H1 (cell line): ENCODE results near the gene TLE3. TPM values are rescaled to one million over a fixed set of nuclear protein-coding genes. Genes with fewer than 3 reads are reported as not detected.
A peak's percentile ranks its signal among the peaks of the same experiment; 100 is the strongest.

ENCODE experiments used
- CTCF ChIA-PET: fragments of 300-600 bp; sonication (Branson Sonifier 250); formaldehyde crosslinking; loops from one replicate; lab custom pipeline; 2021; ENCODE audit not compliant: partially characterized antibody; lab: Charles Lee
- POLR2A ChIA-PET: fragments of 300-600 bp; sonication (Branson Sonifier 250); formaldehyde crosslinking; loops from one replicate; lab custom pipeline; 2021; ENCODE audit warnings: inconsistent platforms; ENCODE audit not compliant: partially characterized antibody; lab: Charles Lee
- DNase-seq, 2 experiments: peaks; one replicate each; pipeline versions ENCODE4 v3.0.0 to v3.0.0-alpha.2; 2010 to 2022; ENCODE audit warnings: low spot score in 2 of 2, low read depth in 1 of 2, mixed read lengths in 1 of 2
- FAIRE-seq: peaks from 2 replicates; lab custom pipeline; 2011; peaks lifted over from hg19 to GRCh38; lab: Jason Lieb, UNC
- H2AFZ ChIP-seq: 2 replicates; pipeline ENCODE4 v1.8.1; 2012; ENCODE audit warnings: low read length, inconsistent platforms
- H2AK5ac ChIP-seq: 2 replicates; pipeline ENCODE4 v1.6.1; 2013; ENCODE audit warnings: low read depth, low read length
- H2BK120ac ChIP-seq: replicated peaks from 2 replicates; pipeline ENCODE3; 2013; ENCODE audit warnings: low read depth, low read length, inconsistent platforms
- H2BK12ac ChIP-seq: 2 replicates; pipeline ENCODE4 v1.6.1; 2013; ENCODE audit warnings: low read depth, low read length
- H2BK15ac ChIP-seq: 2 replicates; pipeline ENCODE4 v1.6.1; 2013; ENCODE audit warnings: low read length
- H2BK20ac ChIP-seq: 2 replicates; pipeline ENCODE4 v1.6.1; 2013; ENCODE audit warnings: low read length
- H2BK5ac ChIP-seq: 2 replicates; pipeline ENCODE4 v1.6.1; 2013; ENCODE audit warnings: low read depth, low read length
- H3K14ac ChIP-seq: 2 replicates; pipeline ENCODE4 v1.6.1; 2013; ENCODE audit warnings: inconsistent platforms; ENCODE audit not compliant: insufficient read length
- H3K18ac ChIP-seq: 2 replicates; pipeline ENCODE4 v1.6.1; 2013; ENCODE audit warnings: low read length; ENCODE audit errors: extremely low read depth
- H3K23ac ChIP-seq: 2 replicates; pipeline ENCODE4 v1.6.1; 2013; ENCODE audit warnings: inconsistent platforms; ENCODE audit not compliant: insufficient read length
- H3K23me2 ChIP-seq: 2 replicates; pipeline ENCODE4 v1.6.1; 2013; ENCODE audit warnings: low read depth, low read length
- H3K27ac ChIP-seq: 2 replicates; pipeline ENCODE4 v1.6.1; 2011; ENCODE audit warnings: low read depth, low read length, inconsistent platforms
- H3K27me3 ChIP-seq, 4 experiments: replicated peaks in 1 of 4; 1 replicate in 1 of 4; 2 replicates in 3 of 4; pipeline versions ENCODE4 v1.6.1 to v1.8.1; 2011 to 2013; ENCODE audit warnings: low read length in 3 of 4, mild to moderate bottlenecking in 3 of 4, inconsistent platforms in 2 of 4, mixed read lengths in 2 of 4, moderate library complexity in 1 of 4; ENCODE audit not compliant: control insufficient read depth in 3 of 4, insufficient read depth in 3 of 4; ENCODE audit errors: extremely low read depth in 1 of 4
- H3K36me3 ChIP-seq, 4 experiments: 2 replicates each; pipeline versions ENCODE4 v1.6.1 to v1.8.1; 2011 to 2013; ENCODE audit warnings: mild to moderate bottlenecking in 4 of 4, low read length in 3 of 4, moderate library complexity in 2 of 4, control low read depth in 1 of 4, inconsistent platforms in 1 of 4; ENCODE audit not compliant: insufficient read depth in 4 of 4, control insufficient read depth in 2 of 4
- H3K4ac ChIP-seq: replicated peaks from 2 replicates; pipeline ENCODE3; 2013; ENCODE audit warnings: low read length, low read depth, mixed read lengths, inconsistent platforms; ENCODE audit not compliant: insufficient read length
- H3K4me1 ChIP-seq, 4 experiments: replicated peaks in 1 of 4; 1 replicate in 1 of 4; 2 replicates in 3 of 4; pipeline versions ENCODE4 v1.6.1 to v1.8.1; 2011 to 2013; ENCODE audit warnings: low read length in 3 of 4, inconsistent platforms in 2 of 4, mixed read lengths in 1 of 4; ENCODE audit not compliant: insufficient read depth in 4 of 4, control insufficient read depth in 3 of 4
- H3K4me2 ChIP-seq, 2 experiments: 2 replicates each; pipeline versions ENCODE4 v1.6.1 to v1.8.1; 2011 to 2013; ENCODE audit warnings: low read depth in 2 of 2, low read length in 2 of 2, control low read depth in 1 of 2, inconsistent platforms in 1 of 2, mild to moderate bottlenecking in 1 of 2; ENCODE audit not compliant: insufficient read depth in 1 of 2
- H3K4me3 ChIP-seq, 4 experiments: fragments of 200-600, 300-600 bp in 1 of 4; sonication (generic), shearing (Covaris generic), sonication (Bioruptor Twin) in 1 of 4; 2 replicates each; pipeline versions ENCODE4 v1.5.1 to v1.8.1; 2011 to 2016; ENCODE audit warnings: low read length in 4 of 4, low read depth in 3 of 4, control low read depth in 2 of 4, inconsistent platforms in 2 of 4, mild to moderate bottlenecking in 2 of 4, mixed read lengths in 1 of 4, moderate library complexity in 1 of 4; ENCODE audit not compliant: insufficient read depth in 2 of 4; ENCODE audit errors: extremely low read depth in 1 of 4
- H3K56ac ChIP-seq: replicated peaks from 2 replicates; pipeline ENCODE3; 2013; ENCODE audit warnings: low read depth, mild to moderate bottlenecking, mixed read lengths, low read length, inconsistent platforms; ENCODE audit not compliant: insufficient read length
- H3K79me1 ChIP-seq: 2 replicates; pipeline ENCODE4 v1.6.1; 2013; ENCODE audit warnings: low read depth, low read length, control low read depth
- H3K79me2 ChIP-seq, 2 experiments: 2 replicates each; pipeline versions ENCODE4 v1.6.1 to v1.8.1; 2012 to 2013; ENCODE audit warnings: low read length in 2 of 2, mild to moderate bottlenecking in 2 of 2, inconsistent platforms in 1 of 2; ENCODE audit not compliant: insufficient read depth in 2 of 2, control insufficient read depth in 1 of 2
- H3K9ac ChIP-seq, 4 experiments: replicated peaks in 1 of 4; 1 replicate in 1 of 4; 2 replicates in 3 of 4; pipeline versions ENCODE4 v1.6.1 to v1.8.1; 2011 to 2013; ENCODE audit warnings: low read depth in 3 of 4, low read length in 3 of 4, control low read depth in 2 of 4, mild to moderate bottlenecking in 2 of 4, moderate library complexity in 2 of 4, inconsistent platforms in 1 of 4; ENCODE audit errors: extremely low read depth in 1 of 4
- H3K9me3 ChIP-seq, 2 experiments: 2 replicates each; pipeline versions ENCODE4 v1.6.1 to v1.8.1; 2012 to 2013; ENCODE audit warnings: mild to moderate bottlenecking in 2 of 2, moderate library complexity in 2 of 2, control low read depth in 1 of 2, inconsistent platforms in 1 of 2, low read depth in 1 of 2, low read length in 1 of 2, mixed read lengths in 1 of 2; ENCODE audit not compliant: insufficient read depth in 2 of 2
- H4K20me1 ChIP-seq, 2 experiments: replicated peaks in 1 of 2; 2 replicates each; pipeline versions ENCODE3 to v1.8.1; 2011 to 2013; ENCODE audit warnings: inconsistent platforms in 2 of 2, low read length in 2 of 2, mild to moderate bottlenecking in 1 of 2; ENCODE audit not compliant: insufficient read depth in 2 of 2, control insufficient read depth in 1 of 2
- H4K5ac ChIP-seq: 2 replicates; pipeline ENCODE4 v1.6.1; 2013; ENCODE audit warnings: low read length, low read depth, mixed read lengths, inconsistent platforms; ENCODE audit not compliant: insufficient read length
- H4K8ac ChIP-seq: 2 replicates; pipeline ENCODE4 v1.8.0; 2013; ENCODE audit warnings: mild to moderate bottlenecking, moderate library complexity, low read length, inconsistent platforms; ENCODE audit not compliant: insufficient read depth; ENCODE audit errors: extremely low read depth
- H4K91ac ChIP-seq: replicated peaks from 2 replicates; pipeline ENCODE3; 2013; ENCODE audit warnings: low read length, mixed read lengths, inconsistent platforms; ENCODE audit not compliant: insufficient read length
- ATF3 ChIP-seq: IDR thresholded peaks from 2 replicates; pipeline ENCODE4 v1.6.1; 2011; ENCODE audit warnings: low read depth, mild to moderate bottlenecking, low read length; ENCODE audit not compliant: insufficient read depth
- EZH2 ChIP-seq: fragments of 200-600 bp; sonication (generic); IDR thresholded peaks from 2 replicates; pipeline ENCODE4 v1.7.1; 2012; ENCODE audit warnings: low read depth, mild to moderate bottlenecking, moderate library complexity, low read length, inconsistent platforms; ENCODE audit not compliant: severe bottlenecking
- JUN ChIP-seq: IDR thresholded peaks from 2 replicates; pipeline ENCODE4 v1.6.1; 2011; ENCODE audit warnings: low read depth, mild to moderate bottlenecking, improper control_type of control experiment, low read length
- SIX5 ChIP-seq: IDR thresholded peaks from 2 replicates; pipeline ENCODE4 v1.6.1; 2011; ENCODE audit warnings: mild to moderate bottlenecking, low read depth, low read length
- WGBS, 2 experiments: shearing (Covaris generic) in 1 of 2; methylation state at CpG; one replicate each; pipeline versions ENCODE4 v1.1.6 to v1.1.7; 2013 to 2015; ENCODE audit warnings: low lambda C conversion rate in 2 of 2, mixed read lengths in 2 of 2, inconsistent platforms in 1 of 2, low coverage in 1 of 2, missing lambda C conversion rate in 1 of 2; ENCODE audit not compliant: insufficient replicate concordance in 2 of 2, insufficient coverage in 1 of 2, insufficient read length in 1 of 2; ENCODE audit errors: extremely low coverage in 1 of 2, missing lambda C conversion rate in 1 of 2; 5-methylcytosine and 5-hydroxymethylcytosine counted together
- polyA plus RNA-seq, 7 experiments: library from polyadenylated mRNA; depleted of rRNA in 3 of 7; stranded (reverse) in 5 of 7; unstranded in 2 of 7; fragments of >200 nt in 5 of 7; fragments of 200-250 nt in 2 of 7; gene quantifications; 1 replicate in 5 of 7; 2 replicates in 1 of 7; 4 replicates in 1 of 7; pipeline versions ENCODE4 v1.2.1 to v1.2.3, GENCODE V29; 2011 to 2013; ENCODE audit warnings: missing spikeins in 2 of 7, mixed read lengths in 2 of 7
- total RNA-seq: library from RNA; stranded (reverse); fragmentation: NEBNext Ultra II Directional; extraction: Animal tissue kit (Norgen Biotek cat#: 25700); gene quantifications from 2 replicates; pipeline ENCODE4 v1.2.1, GENCODE V29; 2021

TLE3 gene
- total and polyA plus RNA-seq, 2 of the 8 experiments (the other 6 are each of a cell fraction or from before 2014, with no cell fraction given), result 25.1 to 61.2 TPM

DNA sequence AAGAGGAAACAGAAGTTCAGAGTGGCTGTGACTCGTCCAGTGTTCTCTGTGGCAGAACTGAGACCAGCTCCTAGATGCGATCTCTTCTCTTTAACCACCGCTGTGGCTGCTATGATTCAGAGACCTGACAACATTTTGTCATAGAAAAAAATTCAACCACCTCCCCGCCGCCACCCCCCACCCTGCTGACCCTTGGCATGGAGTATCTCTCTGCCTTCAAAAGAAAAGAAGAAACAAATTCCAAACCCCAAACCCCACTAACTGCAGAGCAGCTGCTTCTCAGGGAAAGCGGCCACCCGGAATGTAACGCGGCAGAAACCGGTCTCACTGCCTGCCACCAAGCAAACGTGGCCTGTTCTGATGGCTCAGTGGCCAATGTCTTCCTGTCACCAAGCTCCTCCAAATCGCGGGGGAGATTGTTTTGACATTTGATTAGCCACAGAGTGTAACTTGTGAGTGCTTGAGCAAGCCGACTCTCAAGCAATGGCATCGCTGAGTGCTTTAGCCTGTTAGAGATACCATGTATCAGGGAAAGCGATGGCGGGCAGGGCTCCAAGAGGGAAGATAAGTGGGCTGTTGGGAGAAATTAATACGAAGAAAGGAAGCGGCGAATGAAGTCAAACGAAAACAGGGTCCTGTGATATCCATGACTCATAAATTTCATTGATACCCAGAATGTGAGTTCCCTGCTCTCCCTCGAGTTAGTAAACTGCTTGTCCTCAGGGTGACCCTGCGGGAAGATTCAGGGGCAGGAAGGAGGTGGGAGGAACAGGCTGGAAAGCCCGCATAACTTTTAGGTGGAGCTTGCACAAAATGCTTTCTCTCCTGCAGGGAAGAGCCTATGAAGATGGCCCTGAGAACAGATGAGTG is 44.8 kb upstream of the TLE3 start:
- Histone ChIP-seq H3K27ac (no peak overlapping the region), H3K79me2 (no peaks in the 10 kb centered on the region), H2AK5ac (0 out of 2 replicates have a peak overlapping the region, but pooled peaks have one; percentile 58), H3K9me3 (no peaks in the 10 kb centered on the region), H3K23me2 (no peaks in the 10 kb centered on the region), H4K91ac (no peak overlapping the region), H3K4me1 (peaks cover 14 to 27% (median 16%) of the 10 kb centered on the region in 4 experiments), H3K18ac (no peak overlapping the region), H3K14ac (no peak overlapping the region), H2BK120ac (no peak overlapping the region), H3K56ac (no peak overlapping the region), H4K5ac (no peak overlapping the region), H2AFZ (no peak overlapping the region), H4K20me1 (no peaks in the 10 kb centered on the region), H4K8ac (no peak overlapping the region), H2BK20ac (no peak overlapping the region; the same call in 1 of the 2 replicates), H3K27me3 (peaks cover 0 to 11% (median 5%) of the 10 kb centered on the region in 4 experiments; a peak in 4 of 7 replicates), H3K23ac (no peak overlapping the region), H3K4me2 (no peak overlapping the region), H3K9ac (no peak overlapping the region), H2BK12ac (no peak overlapping the region; the same call in 1 of the 2 replicates), H3K4me3 (no peak overlapping the region), H3K4ac (no peak overlapping the region), H3K79me1 (no peaks in the 10 kb centered on the region), H3K36me3 (no peaks in the 10 kb centered on the region), H2BK5ac (0 out of 2 replicates have a peak overlapping the region, but pooled peaks have one; percentile 4), H2BK15ac (no peak overlapping the region)
- ChIA-PET CTCF (interaction anchor here (0.9 kb wide), 1 partner anchor 8 kb away, joined by 3 read pairs; no protein-coding TSS in a partner anchor), POLR2A (interaction anchor here (0.5 to 5.5 kb wide), 3 partner anchors 23 to 48 kb away, joined by 3 to 70 read pairs (median 3); partner anchors contain the start of gene TLE3)
- DNase-seq (no peak), FAIRE-seq (no peak)
- 80% methylated on average over 22 of the region's 24 CpGs; no CpG with 5 or more reads in 1 of the 2 experiments for WGBS, 2 experiments
- TF ChIP-seq ATF3 (no peak), SIX5 (no peak), JUN (no peak), EZH2 (no peak)
